Cortex of kidney (tissue), 1 donor: ENCODE results near the gene SLC25A4.
"Not testable (repeated sequence)": the region's sequence is repeated elsewhere in the genome, so short reads cannot be mapped to it uniquely, and the experiment has no call there.

Experiments
- DNase-seq: peaks from one replicate; lab custom pipeline; 2025; lab: John Stamatoyannopoulos, UW

SLC25A4 gene

GRCh38 chr4:185142912-185143600 is at the start of gene SLC25A4:
Gene SLC25A4 (plus strand): TSS chr4:185143266. CDS start chr4:185143373, 107 bp downstream.
- DNase-seq, result peak; percentile 53

GRCh38 chr4:185093603-185094002 is 49.5 kb upstream of the SLC25A4 start:
- no peak for DNase-seq

- DNase-seq, result no peak
Observed at GRCh38 chr4:185096032-185096653, 46.9 kb upstream of the SLC25A4 start.

GRCh38 chr4:185098474-185098873 is 44.6 kb upstream of the SLC25A4 start:
- DNase-seq, result no peak

- DNase-seq, result no peak
Observed at GRCh38 chr4:185099024-185099682, 43.9 kb upstream of the SLC25A4 start.

GRCh38 chr4:185099940-185100339 is 43.1 kb upstream of the SLC25A4 start:
- no peak for DNase-seq

GRCh38 chr4:185100423-185100822 is 42.6 kb upstream of the SLC25A4 start:
- DNase-seq, result no peak

GRCh38 chr4:185101354-185101890 is 41.6 kb upstream of the SLC25A4 start:
- no peak for DNase-seq

- no peak for DNase-seq
Observed at GRCh38 chr4:185104733-185105132, 38.3 kb upstream of the SLC25A4 start.

GRCh38 chr4:185106353-185106752 is 36.7 kb upstream of the SLC25A4 start:
- no peak for DNase-seq

- not testable (repeated sequence) for DNase-seq
Observed at GRCh38 chr4:185107574-185107973, 35.5 kb upstream of the SLC25A4 start.

GRCh38 chr4:185108185-185108584 is 34.9 kb upstream of the SLC25A4 start:
- DNase-seq, result no peak

GRCh38 chr4:185108669-185109068 is 34.4 kb upstream of the SLC25A4 start:
- DNase-seq, result no peak

- DNase-seq, result no peak
Observed at GRCh38 chr4:185109736-185110135, 33.3 kb upstream of the SLC25A4 start.

- DNase-seq, result no peak
Observed at GRCh38 chr4:185110375-185110823, 32.7 kb upstream of the SLC25A4 start.

GRCh38 chr4:185112104-185112503 is 31.0 kb upstream of the SLC25A4 start:
- DNase-seq, result no peak

GRCh38 chr4:185113340-185113739 is 29.7 kb upstream of the SLC25A4 start:
- DNase-seq, result no peak

GRCh38 chr4:185115827-185116232 is 27.2 kb upstream of the SLC25A4 start:
- no peak for DNase-seq

- no peak for DNase-seq
Observed at GRCh38 chr4:185117300-185117934, 25.6 kb upstream of the SLC25A4 start.

- no peak for DNase-seq
Observed at GRCh38 chr4:185118876-185119275, 24.2 kb upstream of the SLC25A4 start.

- DNase-seq, result not testable (repeated sequence)
Observed at GRCh38 chr4:185119467-185119866, 23.6 kb upstream of the SLC25A4 start.

GRCh38 chr4:185119927-185120630 is 23.0 kb upstream of the SLC25A4 start:
- no peak for DNase-seq
